HFFc6 (cell line): ENCODE results near the gene TMEM50B. TPM values are rescaled to one million over a fixed set of nuclear protein-coding genes. Genes with fewer than 3 reads are reported as not detected.

Experiments
- DNase-seq: peaks from one replicate; pipeline ENCODE4 v3.0.0-alpha.2; 2018
- H3K27ac Mint-ChIP-seq: 2 replicates; pipeline ENCODE4 v1.8.0; 2020; ENCODE audit warnings: mild to moderate bottlenecking, mixed read lengths
- H3K27me3 Mint-ChIP-seq: 2 replicates; pipeline ENCODE4 v1.8.0; 2021; ENCODE audit warnings: mild to moderate bottlenecking, moderate library complexity, mixed read lengths; ENCODE audit not compliant: insufficient read depth
- H3K36me3 Mint-ChIP-seq: 2 replicates; pipeline ENCODE4 v1.8.0; 2021; ENCODE audit warnings: low read depth, mixed read lengths
- H3K4me1 Mint-ChIP-seq: 2 replicates; pipeline ENCODE4 v1.8.0; 2020; ENCODE audit warnings: low read depth, mixed read lengths
- H3K4me3 Mint-ChIP-seq: 2 replicates; pipeline ENCODE4 v1.8.0; 2020; ENCODE audit warnings: mild to moderate bottlenecking, moderate library complexity, mixed read lengths
- H3K9me3 Mint-ChIP-seq: 2 replicates; pipeline ENCODE4 v1.8.0; 2020; ENCODE audit warnings: mild to moderate bottlenecking, mixed read lengths
- CTCF ChIP-seq: fragments of 200-600 bp; sonication (generic); IDR thresholded peaks from 2 replicates; pipeline ENCODE4 v1.5.0; 2021; ENCODE audit warnings: antibody characterized with exemption, mild to moderate bottlenecking
- total RNA-seq, 6 experiments: library from RNA; stranded (reverse); fragmentation: NEBNext Ultra II Directional; extraction: Animal tissue kit (Norgen Biotek cat#: 25700); gene quantifications; 2 replicates in 1 of 6; 3 replicates in 5 of 6; pipeline ENCODE4 v1.2.3, GENCODE V29; 2021

Gene TMEM50B
- total RNA-seq, 6 experiments from 2014 or later = 22.9 to 30.3 (median 24.5) TPM

- no peak for TF ChIP-seq CTCF
- peaks cover 10% of the 10 kb centered on the region; the same call in 1 of the 2 replicates for H3K36me3 Mint-ChIP-seq
- peaks cover 49% of the 10 kb centered on the region for H3K4me1 Mint-ChIP-seq
- H3K4me3 Mint-ChIP-seq = no peak overlapping the region
- no peaks in the 10 kb centered on the region for H3K27me3 Mint-ChIP-seq
- no peaks in the 10 kb centered on the region for H3K9me3 Mint-ChIP-seq
- no peak for DNase-seq
- no peak overlapping the region; the same call in 1 of the 2 replicates for H3K27ac Mint-ChIP-seq
Observed at GRCh38 chr21:33406493-33406892, 73.3 kb downstream of the TMEM50B start.

- H3K36me3 Mint-ChIP-seq = peaks cover 14% of the 10 kb centered on the region; the same call in 1 of the 2 replicates
- H3K27me3 Mint-ChIP-seq = no peaks in the 10 kb centered on the region
- H3K4me3 Mint-ChIP-seq = peak overlapping the region; percentile 95
- no peaks in the 10 kb centered on the region for H3K9me3 Mint-ChIP-seq
- TF ChIP-seq CTCF = no peak
- H3K4me1 Mint-ChIP-seq = peaks cover 40% of the 10 kb centered on the region
- DNase-seq = peak; percentile 39
- H3K27ac Mint-ChIP-seq = peak overlapping the region; percentile 83
Observed at GRCh38 chr21:33403786-33404585, 75.8 kb downstream of the TMEM50B start.

GRCh38 chr21:33403128-33403785, 76.5 kb downstream of the TMEM50B start, which contains the start of gene IFNGR2:
Gene IFNGR2 (plus strand): TSS chr21:33403413. CDS start chr21:33403544, 131 bp downstream.
- DNase-seq = no peak
- Mint-ChIP-seq H3K36me3 (peaks cover 14% of the 10 kb centered on the region; the same call in 1 of the 2 replicates), H3K27ac (peak within 1 kb of the TSS; percentile 89), H3K4me1 (peaks cover 40% of the 10 kb centered on the region), H3K9me3 (no peaks in the 10 kb centered on the region), H3K4me3 (peak within 1 kb of the TSS; percentile 95), H3K27me3 (no peaks in the 10 kb centered on the region)
- TF ChIP-seq CTCF = no peak

- Mint-ChIP-seq H3K4me1 (peaks cover 40% of the 10 kb centered on the region), H3K27me3 (no peaks in the 10 kb centered on the region), H3K9me3 (no peaks in the 10 kb centered on the region), H3K36me3 (peaks cover 14% of the 10 kb centered on the region; the same call in 1 of the 2 replicates), H3K4me3 (peak overlapping the region; percentile 83), H3K27ac (peak overlapping the region; percentile 89)
- DNase-seq = peak; percentile 65
- no peak for TF ChIP-seq CTCF
Observed at GRCh38 chr21:33402001-33402979, 77.5 kb downstream of the TMEM50B start.

GRCh38 chr21:33401630-33401992, 78.2 kb downstream of the TMEM50B start:
- Mint-ChIP-seq H3K27me3 (no peaks in the 10 kb centered on the region), H3K36me3 (peaks cover 14% of the 10 kb centered on the region; the same call in 1 of the 2 replicates), H3K4me3 (peak overlapping the region; percentile 83), H3K27ac (peak overlapping the region; percentile 89), H3K4me1 (peaks cover 40% of the 10 kb centered on the region), H3K9me3 (no peaks in the 10 kb centered on the region)
- no peak for TF ChIP-seq CTCF
- peak; percentile 33 for DNase-seq
